Neural progenitor cell (in vitro differentiated cells): ENCODE measurements around the gene IQCF2. TPM values are rescaled to one million over a fixed set of nuclear protein-coding genes. Genes with fewer than 3 reads are reported as not detected.
"Not testable (repeated sequence)": the region's sequence is repeated elsewhere in the genome, so short reads cannot be mapped to it uniquely, and the experiment has no call there.

Experiments used
- DNase-seq: peaks from one replicate; pipeline ENCODE4 v3.0.0-alpha.2; 2016; ENCODE audit warnings: low spot score
- H2AFZ ChIP-seq: fragments of 200-600 bp; sonication (generic); replicated peaks from 2 replicates; pipeline ENCODE4 v1.6.1; 2016; ENCODE audit warnings: antibody characterized with exemption
- H3F3A ChIP-seq: fragments of 200-600 bp; sonication (generic); 2 replicates; pipeline ENCODE4 v1.6.1; 2016; ENCODE audit warnings: antibody characterized with exemption, low read depth
- H3K27ac ChIP-seq: fragments of 200-600 bp; sonication (generic); 2 replicates; pipeline ENCODE4 v1.5.1; 2016; ENCODE audit warnings: mild to moderate bottlenecking
- H3K27me3 ChIP-seq: fragments of 200-600 bp; sonication (generic); 2 replicates; pipeline ENCODE4 v1.6.1; 2016; ENCODE audit warnings: mild to moderate bottlenecking, moderate library complexity
- H3K36me3 ChIP-seq: fragments of 200-600 bp; sonication (generic); 2 replicates; pipeline ENCODE4 v1.5.1; 2016
- H3K4me1 ChIP-seq: fragments of 200-600 bp; sonication (generic); 2 replicates; pipeline ENCODE4 v1.6.1; 2016; ENCODE audit warnings: mixed run types
- H3K4me2 ChIP-seq: fragments of 200-600 bp; sonication (generic); 2 replicates; pipeline ENCODE4 v1.6.1; 2016
- H3K4me3 ChIP-seq: fragments of 200-600 bp; sonication (generic); 2 replicates; pipeline ENCODE4 v1.5.1; 2016
- H3K79me2 ChIP-seq: fragments of 200-600 bp; sonication (generic); 2 replicates; pipeline ENCODE4 v1.6.1; 2016; ENCODE audit warnings: low read depth
- H3K9ac ChIP-seq: fragments of 200-600 bp; sonication (generic); 2 replicates; pipeline ENCODE4 v1.6.1; 2016
- H3K9me3 ChIP-seq: fragments of 200-600 bp; sonication (generic); 2 replicates; pipeline ENCODE4 v1.5.1; 2016; ENCODE audit warnings: low read depth
- H4K20me1 ChIP-seq: fragments of 200-600 bp; sonication (generic); 2 replicates; pipeline ENCODE4 v1.6.1; 2016; ENCODE audit warnings: low read depth
- H3K27ac Mint-ChIP-seq: 3 replicates; pipeline ENCODE4 v1.8.0; 2021; ENCODE audit warnings: mixed read lengths
- H3K27me3 Mint-ChIP-seq: 2 replicates; pipeline ENCODE4 v1.8.0; 2022; ENCODE audit warnings: low read depth, mild to moderate bottlenecking, inconsistent platforms, moderate library complexity, mixed read lengths; ENCODE audit not compliant: insufficient read depth
- H3K36me3 Mint-ChIP-seq: 3 replicates; pipeline ENCODE4 v1.8.0; 2021; ENCODE audit warnings: mixed read lengths
- H3K4me1 Mint-ChIP-seq: 3 replicates; pipeline ENCODE4 v1.8.0; 2021; ENCODE audit warnings: mixed read lengths
- H3K4me3 Mint-ChIP-seq: 3 replicates; pipeline ENCODE4 v1.8.0; 2021; ENCODE audit warnings: mild to moderate bottlenecking, moderate library complexity, mixed read lengths
- H3K9me3 Mint-ChIP-seq: 3 replicates; pipeline ENCODE4 v1.8.0; 2020; ENCODE audit warnings: mixed read lengths
- CTCF ChIP-seq: fragments of 200-600 bp; sonication (generic); IDR thresholded peaks from 2 replicates; pipeline ENCODE4 v1.5.1; 2017; ENCODE audit warnings: antibody characterized with exemption, mild to moderate bottlenecking
- EZH2 ChIP-seq: fragments of 200-600 bp; sonication (generic); IDR thresholded peaks from 2 replicates; pipeline ENCODE4 v1.6.1; 2017; ENCODE audit warnings: antibody characterized with exemption, mild to moderate bottlenecking, moderate library complexity
- EZH2phosphoT487 ChIP-seq: fragments of 200-600 bp; sonication (generic); IDR thresholded peaks from 2 replicates; pipeline ENCODE4 v1.6.1; 2017; ENCODE audit warnings: antibody characterized with exemption
- total RNA-seq: library from RNA; depleted of rRNA; stranded (reverse); fragments of >200 nt; gene quantifications from 2 replicates; pipeline ENCODE4 v1.2.3, GENCODE V29; 2015; ENCODE audit warnings: low replicate concordance

The IQCF2 gene
- total RNA-seq, 1 donor from 2014 or later, result not detected

GRCh38 chr3:51862886-51863285 is 1.5 kb downstream of the IQCF2 start:
- Mint-ChIP-seq H3K27ac (no peak overlapping the region), H3K36me3 (no peaks in the 10 kb centered on the region), H3K9me3 (no peaks in the 10 kb centered on the region), H3K4me1 (no peaks in the 10 kb centered on the region), H3K27me3 (peaks cover 2% of the 10 kb centered on the region), H3K4me3 (no peak overlapping the region)
- H3K9me3 ChIP-seq, result no peaks in the 10 kb centered on the region
- H3K27me3 ChIP-seq, result no peaks in the 10 kb centered on the region
- no peaks in the 10 kb centered on the region for H3F3A ChIP-seq
- H3K9ac ChIP-seq, result no peak overlapping the region
- H4K20me1 ChIP-seq, result no peaks in the 10 kb centered on the region
- DNase-seq, result no peak
- no peak for TF ChIP-seq EZH2phosphoT487
- TF ChIP-seq CTCF, result no peak
- no peak for TF ChIP-seq EZH2
- H2AFZ ChIP-seq, result no peak overlapping the region
- H3K36me3 ChIP-seq, result no peaks in the 10 kb centered on the region
- no peak overlapping the region for H3K4me3 ChIP-seq
- no peak overlapping the region for H3K27ac ChIP-seq
- H3K79me2 ChIP-seq, result no peaks in the 10 kb centered on the region
- H3K4me2 ChIP-seq, result no peak overlapping the region
- H3K4me1 ChIP-seq, result no peaks in the 10 kb centered on the region

- H3K27me3 ChIP-seq, H3K36me3 Mint-ChIP-seq, H3F3A ChIP-seq, H3K4me1 Mint-ChIP-seq, H3K27me3 Mint-ChIP-seq, H4K20me1 ChIP-seq, H3K36me3 ChIP-seq, H3K27ac ChIP-seq, H3K4me3 ChIP-seq, H3K9ac ChIP-seq, H3K4me3 Mint-ChIP-seq, H3K27ac Mint-ChIP-seq, H3K4me2 ChIP-seq, DNase-seq, H3K9me3 ChIP-seq, H3K9me3 Mint-ChIP-seq, H3K4me1 ChIP-seq, H3K79me2 ChIP-seq: not testable (repeated sequence)
- H2AFZ ChIP-seq, result peak overlapping the region; percentile 84
These were observed 7.5 kb downstream of the IQCF2 start for GRCh38 chr3:51868896-51869295.

- no peaks in the 10 kb centered on the region for H3K27me3 ChIP-seq
- H2AFZ ChIP-seq, result peak overlapping the region; percentile 84
- no peak overlapping the region for H3K27ac Mint-ChIP-seq
- no peaks in the 10 kb centered on the region for H4K20me1 ChIP-seq
- no peaks in the 10 kb centered on the region for H3K36me3 Mint-ChIP-seq
- H3K36me3 ChIP-seq, result no peaks in the 10 kb centered on the region
- H3F3A ChIP-seq, result no peaks in the 10 kb centered on the region
- no peak overlapping the region for H3K4me2 ChIP-seq
- no peaks in the 10 kb centered on the region for H3K4me1 ChIP-seq
- H3K9ac ChIP-seq, result no peak overlapping the region
- H3K4me3 ChIP-seq, result no peak overlapping the region
- no peaks in the 10 kb centered on the region for H3K9me3 Mint-ChIP-seq
- no peaks in the 10 kb centered on the region for H3K9me3 ChIP-seq
- H3K79me2 ChIP-seq, result no peaks in the 10 kb centered on the region
- TF ChIP-seq EZH2phosphoT487 (no peak), CTCF (no peak), EZH2 (no peak)
- no peaks in the 10 kb centered on the region for H3K4me1 Mint-ChIP-seq
- no peak overlapping the region for H3K4me3 Mint-ChIP-seq
- DNase-seq, result no peak
- peaks cover 4% of the 10 kb centered on the region for H3K27me3 Mint-ChIP-seq
- H3K27ac ChIP-seq, result no peak overlapping the region
These were observed 7.9 kb downstream of the IQCF2 start for GRCh38 chr3:51869304-51869703.

- H3K4me3 Mint-ChIP-seq, result no peak overlapping the region
These were observed 11.9 kb downstream of the IQCF2 start for GRCh38 chr3:51873253-51873766.

More at GRCh38 chr3:51873253-51873766, 11.9 kb downstream of the IQCF2 start:
- Histone ChIP-seq H3K4me1 (no peaks in the 10 kb centered on the region), H3K36me3 (no peaks in the 10 kb centered on the region), H3K4me3 (no peak overlapping the region), H3K4me2 (no peak overlapping the region), H3F3A (no peaks in the 10 kb centered on the region), H3K27ac (no peak overlapping the region), H3K9me3 (no peaks in the 10 kb centered on the region), H3K27me3 (no peaks in the 10 kb centered on the region), H3K79me2 (no peaks in the 10 kb centered on the region), H4K20me1 (no peaks in the 10 kb centered on the region), H3K9ac (no peak overlapping the region), H2AFZ (no peak overlapping the region)
- TF ChIP-seq EZH2 (no peak), CTCF (no peak), EZH2phosphoT487 (no peak)
- DNase-seq, result no peak
- Mint-ChIP-seq H3K4me1 (no peaks in the 10 kb centered on the region), H3K27ac (no peak overlapping the region), H3K9me3 (no peaks in the 10 kb centered on the region), H3K36me3 (no peaks in the 10 kb centered on the region), H3K27me3 (peaks cover 7% of the 10 kb centered on the region)
